Measurements from ENCODE around the gene SMIM24. TPM values are rescaled to one million over a fixed set of nuclear protein-coding genes. Genes with fewer than 3 reads are reported as not detected.

SMIM24 gene
- total RNA-seq: not detected in 2 replicates

DNA sequence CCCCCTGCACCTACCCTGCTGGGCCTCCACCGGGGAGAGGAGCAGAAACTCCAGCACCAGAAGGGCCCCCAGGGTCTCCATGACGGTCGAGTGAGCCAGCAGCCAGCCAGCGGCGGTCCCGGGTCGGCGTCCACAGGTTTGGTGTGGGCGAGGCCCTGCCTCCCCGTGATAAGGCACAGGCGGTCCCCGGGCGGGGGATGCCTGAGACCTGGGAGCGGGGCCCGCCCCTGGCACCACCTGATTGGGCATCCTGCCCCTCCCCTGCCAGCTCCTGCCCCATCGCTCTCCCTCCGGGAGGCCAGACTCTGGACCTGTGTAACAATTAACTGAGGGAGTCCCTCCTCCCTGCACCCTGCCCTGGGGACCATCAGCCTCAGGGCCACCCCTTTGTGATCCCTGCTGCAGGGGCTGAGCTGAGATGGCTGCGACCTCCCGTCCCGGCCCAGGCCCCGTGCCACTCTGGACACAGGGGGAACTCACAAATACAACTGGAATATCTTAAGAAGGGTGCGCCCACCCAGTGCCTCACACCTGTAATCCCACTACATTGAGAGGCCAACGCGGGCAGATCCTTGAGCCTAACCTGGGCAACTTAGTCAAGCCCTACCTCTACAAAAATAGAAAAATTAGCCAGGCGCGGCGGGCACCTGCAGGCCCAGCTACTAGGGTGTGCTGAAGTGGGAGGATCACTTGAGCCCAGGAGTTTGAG is at the start of gene SMIM24:
TSS of gene SMIM24 (minus strand) at position 143 of the 709 bp plus-strand sequence. CDS start at position 81, 62 bp downstream.

DNA sequence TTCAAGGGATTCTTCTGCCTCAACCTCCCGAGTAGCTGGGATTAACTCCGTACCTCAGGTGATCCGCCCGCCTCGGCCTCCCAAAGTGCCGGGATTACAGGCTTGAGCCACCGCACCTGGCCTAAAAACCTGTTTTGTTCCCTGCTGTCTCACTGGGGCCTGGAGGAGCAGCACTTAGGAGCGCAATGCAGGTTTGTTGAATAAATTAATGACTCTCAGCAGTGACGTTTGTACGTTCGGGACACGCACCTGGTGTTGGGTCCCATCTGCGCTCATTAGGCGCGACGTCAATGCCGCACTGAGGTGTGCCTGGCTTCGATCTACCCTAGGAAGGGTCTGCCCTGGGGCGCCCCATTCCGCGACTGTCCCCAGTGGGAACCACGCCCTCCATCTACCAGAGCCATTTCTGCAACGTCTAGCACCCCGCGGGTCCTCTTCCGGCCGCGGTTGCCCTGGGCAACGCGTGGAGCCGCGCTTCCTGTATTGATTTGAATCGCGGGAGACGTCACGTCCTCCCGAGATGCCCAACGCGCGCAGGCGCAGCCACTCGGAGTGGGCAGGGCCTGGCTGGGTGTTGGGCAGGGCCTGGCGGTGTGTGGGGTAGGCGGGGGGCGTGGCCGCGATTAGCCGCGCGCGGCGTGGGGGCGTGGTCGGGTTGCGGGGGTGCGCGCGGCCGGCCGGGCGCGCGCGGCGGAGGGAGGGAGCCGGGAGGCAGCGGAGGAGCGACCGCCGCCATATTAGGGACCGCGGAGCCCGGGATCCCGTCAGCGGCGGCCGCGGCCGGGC is 25.5 kb upstream of the SMIM24 start, which contains the start of gene FZR1:
TSS of gene FZR1 (plus strand) at position 714 of the 786 bp plus-strand sequence. CDS start 16,679 bp downstream, outside the sequence.

GRCh38 chr19:3500429-3501101 is 20.2 kb upstream of the SMIM24 start, which contains the start of gene DOHH:
TSS of gene DOHH (minus strand) at chr19:3500674. CDS start at chr19:3496814, 3,860 bp downstream.

DNA sequence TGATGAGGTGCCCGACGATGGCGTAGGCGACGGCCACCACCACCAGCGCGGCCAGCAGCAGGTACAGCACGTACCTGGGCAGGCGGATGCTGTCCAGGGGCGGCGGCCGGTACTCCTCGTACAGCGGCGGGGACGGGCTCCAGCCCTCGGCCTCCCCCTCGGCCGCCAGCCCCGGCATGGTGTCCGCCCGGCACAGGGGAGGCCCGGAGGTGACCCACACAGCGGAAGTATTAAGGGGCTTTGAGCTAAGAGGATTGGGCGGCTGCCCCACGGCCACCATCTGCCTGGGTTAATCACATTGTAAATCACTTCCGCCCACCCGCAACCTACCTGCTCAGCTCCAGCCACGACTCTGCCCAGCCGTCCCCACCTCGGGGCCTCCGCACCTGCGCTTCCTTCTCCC is 2.9 kb upstream of the SMIM24 start, which contains the start of gene SMIM44:
TSS of gene SMIM44 (minus strand) at position 216 of the 403 bp plus-strand sequence. CDS start at position 178, 38 bp downstream.

Other genes with a start within 250 kb of the SMIM24 start
- gene NFIC, start 113.9 kb downstream of the SMIM24 start, total RNA-seq: 65.7 and 67.1 TPM in 2 replicates
- gene SMIM44, start 2.9 kb upstream of the SMIM24 start, total RNA-seq: not detected in 2 replicates
- gene DOHH, start 20.1 kb upstream of the SMIM24 start, total RNA-seq: 15.1 and 21.5 TPM in 2 replicates
- gene FZR1, start 25.8 kb upstream of the SMIM24 start, total RNA-seq: 39.5 and 61.0 TPM in 2 replicates
- gene TEKTIP1, start 58.6 kb upstream of the SMIM24 start, total RNA-seq: not detected in 2 replicates
- 77.8 and 117 TPM in 2 replicates for gene MFSD12, start 77.1 kb upstream of the SMIM24 start, total RNA-seq
- gene HMG20B, start 92.4 kb upstream of the SMIM24 start, total RNA-seq: 74.5 and 87.6 TPM in 2 replicates
- gene GIPC3, start 105.0 kb upstream of the SMIM24 start, total RNA-seq: under 0.01 TPM in 1 of 2 replicates, not detected in the other
- 1.4 and 1.6 TPM in 2 replicates for gene TBXA2R, start 126.3 kb upstream of the SMIM24 start, total RNA-seq
- gene CACTIN, start 146.3 kb upstream of the SMIM24 start, total RNA-seq: 29.1 and 34.2 TPM in 2 replicates
- 18.8 and 25.5 TPM in 2 replicates for gene PIP5K1C, start 219.9 kb upstream of the SMIM24 start, total RNA-seq
- gene TJP3, start 227.9 kb upstream of the SMIM24 start, total RNA-seq: under 0.01 and 0.12 TPM in 2 replicates